SK-N-MC (cell line): ENCODE data around the gene LHB.

Experiments
- EZH2 ChIP-seq: fragments of 200-600 bp; sonication (generic); IDR thresholded peaks from one replicate; pipeline ENCODE4 v1.6.1; 2017; ENCODE audit warnings: antibody characterized with exemption
- FOXP2 ChIP-seq: optimal IDR thresholded peaks from 2 replicates; pipeline ENCODE3; 2011; ENCODE audit warnings: mild to moderate bottlenecking, moderate library complexity; ENCODE audit not compliant: insufficient read depth; ENCODE audit errors: extremely low read length, control extremely low read depth
- POLR2AphosphoS5 ChIP-seq: IDR thresholded peaks from 2 replicates; pipeline ENCODE4 v1.6.1; 2012; ENCODE audit warnings: mild to moderate bottlenecking, low read depth, low read length, borderline replicate concordance

GRCh38 chr19:48990400-48990799 is 26.5 kb downstream of the LHB start:
- no peak for TF ChIP-seq EZH2
- no peak for TF ChIP-seq POLR2AphosphoS5
- TF ChIP-seq FOXP2, result no peak
